T-helper 1 cell treated with Interleukin-12 subunit alpha and Interleukin-12 subunit beta and Interleukin-4 antibody, amounts not matched to agents 30 μg/mL and 1 μg/mL, for 36 hours (primary cell): ENCODE data around the gene NF1.

Experiments used
- H3K27ac Mint-ChIP-seq: one replicate; pipeline ENCODE4 v1.8.0; 2021; ENCODE audit warnings: mild to moderate bottlenecking, mixed read lengths
- H3K27me3 Mint-ChIP-seq: one replicate; pipeline ENCODE4 v1.8.0; 2021; ENCODE audit warnings: low read depth, mixed read lengths
- H3K36me3 Mint-ChIP-seq: one replicate; pipeline ENCODE4 v1.8.0; 2021; ENCODE audit warnings: low read depth, mixed read lengths
- H3K4me1 Mint-ChIP-seq: one replicate; pipeline ENCODE4 v1.8.0; 2021; ENCODE audit warnings: low read depth, mixed read lengths
- H3K4me3 Mint-ChIP-seq: one replicate; pipeline ENCODE4 v1.8.0; 2021; ENCODE audit warnings: mild to moderate bottlenecking, moderate library complexity, mixed read lengths
- H3K9me3 Mint-ChIP-seq: one replicate; pipeline ENCODE4 v1.8.0; 2021; ENCODE audit warnings: mixed read lengths

Gene NF1

DNA sequence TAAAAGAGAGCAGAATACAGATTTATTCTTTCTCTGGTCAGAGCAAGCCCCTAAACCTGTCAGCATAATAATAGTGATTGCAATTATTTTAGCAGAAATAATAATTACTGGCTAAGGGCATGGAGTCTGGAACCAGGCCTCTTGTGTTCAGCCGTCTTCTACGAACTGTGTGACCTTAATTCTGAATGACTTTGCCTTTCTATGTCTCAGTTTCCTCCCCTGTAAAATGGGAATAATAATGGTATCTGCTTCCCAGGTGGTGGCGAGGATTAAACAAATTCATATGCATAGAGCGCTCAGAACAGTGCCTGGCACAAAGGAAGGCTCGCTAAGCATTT, 330.1 kb downstream of the NF1 start:
- H3K27me3 Mint-ChIP-seq: peaks cover 15% of the 10 kb centered on the region
- H3K36me3 Mint-ChIP-seq: no peaks in the 10 kb centered on the region
- no peak overlapping the region for H3K27ac Mint-ChIP-seq
- H3K9me3 Mint-ChIP-seq: peaks cover 3% of the 10 kb centered on the region
- no peak overlapping the region for H3K4me3 Mint-ChIP-seq
- H3K4me1 Mint-ChIP-seq: no peaks in the 10 kb centered on the region

DNA sequence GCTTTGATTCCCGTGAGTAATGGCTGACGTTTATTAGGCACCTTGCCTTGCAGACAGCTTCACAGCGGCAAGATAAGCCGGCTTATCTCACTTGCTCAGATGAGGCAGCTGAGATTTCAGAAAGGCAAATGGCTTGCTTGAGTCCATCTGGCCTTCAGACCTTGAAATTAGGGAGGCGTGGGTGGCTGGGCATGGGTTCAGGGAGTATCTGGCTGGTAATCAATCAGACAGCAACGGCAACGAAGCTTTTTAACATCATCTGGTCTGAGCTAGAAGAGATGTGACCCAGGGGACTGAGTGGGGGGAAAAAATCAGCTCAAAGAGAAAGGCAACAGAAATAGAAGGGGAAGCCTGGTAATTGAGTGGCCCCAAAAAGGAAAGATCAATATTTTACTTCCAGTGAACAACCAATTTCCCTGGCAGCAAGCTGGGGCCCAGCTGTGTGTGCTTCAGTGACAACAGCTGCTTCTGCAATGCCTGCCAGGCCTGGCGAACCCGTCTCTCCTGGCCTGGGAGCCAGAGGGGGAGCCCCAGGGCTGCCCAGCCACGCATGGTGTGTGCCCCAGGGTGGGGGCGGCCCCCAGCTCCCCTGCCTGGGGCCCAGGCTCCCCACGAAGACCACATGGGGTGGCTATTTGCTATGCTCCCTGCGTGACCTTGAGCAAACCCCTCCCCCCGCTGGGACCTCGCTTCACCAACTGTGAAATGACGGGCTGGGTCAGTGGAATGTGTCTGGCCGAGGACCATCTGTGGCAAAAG, 330.7 kb downstream of the NF1 start:
- no peak overlapping the region for H3K4me3 Mint-ChIP-seq
- H3K36me3 Mint-ChIP-seq: no peaks in the 10 kb centered on the region
- H3K27me3 Mint-ChIP-seq: peaks cover 18% of the 10 kb centered on the region
- no peak overlapping the region for H3K27ac Mint-ChIP-seq
- peaks cover 3% of the 10 kb centered on the region for H3K9me3 Mint-ChIP-seq
- no peaks in the 10 kb centered on the region for H3K4me1 Mint-ChIP-seq
